Caco-2 (cell line): Measurements from ENCODE around the gene MSH4. TPM values are rescaled to one million over a fixed set of nuclear protein-coding genes. Genes with fewer than 3 reads are reported as not detected.

ENCODE experiments used
- BruUV-seq: library from RNA; stranded (reverse); fragments of 400-500 nt; replicated peaks from 2 replicates; lab custom pipeline; 2021; lab: Mats Ljungman, UMichigan
- CTCF ChIA-PET: fragments of 300-600 bp; sonication (Branson Sonifier 250); formaldehyde crosslinking; loops from one replicate; lab custom pipeline; 2022; ENCODE audit warnings: antibody characterized with exemption; lab: Charles Lee
- POLR2A ChIA-PET: fragments of 300-600 bp; sonication (Branson Sonifier 250); formaldehyde crosslinking; loops from one replicate; lab custom pipeline; 2022; ENCODE audit warnings: antibody characterized with exemption; lab: Charles Lee
- DNase-seq, 2 experiments: peaks; one replicate each; pipeline versions ENCODE4 v3.0.0 to v3.0.0-alpha.2; 2020 to 2022
- H3K27me3 ChIP-seq: replicated peaks from 2 replicates; pipeline ENCODE4 v1.6.0; 2011; ENCODE audit warnings: low read length; ENCODE audit not compliant: control insufficient read depth, insufficient read depth
- H3K36me3 ChIP-seq: 2 replicates; pipeline ENCODE4 v1.5.1; 2011; ENCODE audit warnings: low read length; ENCODE audit not compliant: control insufficient read depth, insufficient read depth
- H3K4me1 ChIP-seq: fragments of 250-450 bp; sonication (Bioruptor Pico); 2 replicates; pipeline ENCODE4 v1.5.1; 2020; ENCODE audit warnings: mild to moderate bottlenecking
- H3K4me3 ChIP-seq: 2 replicates; pipeline ENCODE4 v1.5.1; 2011; ENCODE audit warnings: low read depth, mild to moderate bottlenecking, control low read depth, low read length
- H3K9me3 ChIP-seq: fragments of 250-450 bp; sonication (Bioruptor Pico); 2 replicates; pipeline ENCODE4 v1.5.1; 2020; ENCODE audit warnings: mild to moderate bottlenecking, moderate library complexity
- H3K27ac Mint-ChIP-seq: one replicate; pipeline ENCODE4 v1.8.0; 2022; ENCODE audit warnings: mixed read lengths; ENCODE audit not compliant: unreplicated experiment
- H3K27me3 Mint-ChIP-seq: one replicate; pipeline ENCODE4 v1.8.0; 2022; ENCODE audit warnings: mixed read lengths; ENCODE audit not compliant: insufficient read depth, unreplicated experiment
- H3K36me3 Mint-ChIP-seq: one replicate; pipeline ENCODE4 v1.8.0; 2022; ENCODE audit warnings: mild to moderate bottlenecking, mixed read lengths; ENCODE audit not compliant: insufficient read depth, unreplicated experiment
- H3K4me1 Mint-ChIP-seq: one replicate; pipeline ENCODE4 v1.8.0; 2022; ENCODE audit warnings: low read depth, mixed read lengths; ENCODE audit not compliant: unreplicated experiment
- H3K4me3 Mint-ChIP-seq: one replicate; pipeline ENCODE4 v1.8.0; 2022; ENCODE audit warnings: mild to moderate bottlenecking, moderate library complexity, mixed read lengths; ENCODE audit not compliant: unreplicated experiment
- H3K9me3 Mint-ChIP-seq: one replicate; pipeline ENCODE4 v1.8.0; 2022; ENCODE audit warnings: mixed read lengths; ENCODE audit not compliant: unreplicated experiment
- CTCF ChIP-seq, 2 experiments: fragments of 200-600 bp in 1 of 2; IDR thresholded peaks; 1 replicate in 1 of 2; 2 replicates in 1 of 2; pipeline versions ENCODE4 v1.5.1 to v1.8.0; 2011 to 2022; ENCODE audit warnings: antibody characterized with exemption in 1 of 2, control low read depth in 1 of 2, inconsistent platforms in 1 of 2, low read depth in 1 of 2, low read length in 1 of 2, mild to moderate bottlenecking in 1 of 2, moderate library complexity in 1 of 2; ENCODE audit not compliant: insufficient read depth in 1 of 2, severe bottlenecking in 1 of 2, unreplicated experiment in 1 of 2
- intact Hi-C: fragments of 100-400 bp; cut with micrococcal nuclease; formaldehyde crosslinking; loops from one replicate; pipeline ENCODE4 v1.10.0; 2022; ENCODE audit not compliant: unreplicated experiment
- total RNA-seq: library from RNA; stranded (reverse); gene quantifications from 2 replicates; pipeline ENCODE4 v1.2.3, GENCODE V29; 2022

The MSH4 gene
- total RNA-seq, 1 experiment from 2014 or later, result 0.34 TPM

GRCh38 chr1:75838079-75838478, 41.4 kb downstream of the MSH4 start:
- no peaks in the 10 kb centered on the region for H3K27me3 Mint-ChIP-seq
- H3K9me3 Mint-ChIP-seq, result no peaks in the 10 kb centered on the region
- H3K27me3 ChIP-seq, result no peaks in the 10 kb centered on the region
- no peak overlapping the region for H3K4me3 ChIP-seq
- H3K4me1 Mint-ChIP-seq, result peaks cover 11% of the 10 kb centered on the region
- POLR2A ChIA-PET, result no interaction called here
- CTCF ChIA-PET, result no interaction called here
- H3K9me3 ChIP-seq, result no peaks in the 10 kb centered on the region
- intact Hi-C loops, result no loop called here
- BruUV-seq, result no TSS peak
- no peak for DNase-seq
- peaks cover 5% of the 10 kb centered on the region; the same call in 1 of the 2 replicates for H3K4me1 ChIP-seq
- H3K27ac Mint-ChIP-seq, result no peak overlapping the region
- H3K36me3 Mint-ChIP-seq, result no peaks in the 10 kb centered on the region
- H3K4me3 Mint-ChIP-seq, result no peak overlapping the region
- no peaks in the 10 kb centered on the region for H3K36me3 ChIP-seq
- TF ChIP-seq CTCF (IDR thresholded peaks at IDR 0.05; ENCODE audit: insufficient read depth in 1 of 2, low read depth in 1 of 2, low read length in 1 of 2, severe bottlenecking in 1 of 2, unreplicated experiment in 1 of 2), result no peak

DNA sequence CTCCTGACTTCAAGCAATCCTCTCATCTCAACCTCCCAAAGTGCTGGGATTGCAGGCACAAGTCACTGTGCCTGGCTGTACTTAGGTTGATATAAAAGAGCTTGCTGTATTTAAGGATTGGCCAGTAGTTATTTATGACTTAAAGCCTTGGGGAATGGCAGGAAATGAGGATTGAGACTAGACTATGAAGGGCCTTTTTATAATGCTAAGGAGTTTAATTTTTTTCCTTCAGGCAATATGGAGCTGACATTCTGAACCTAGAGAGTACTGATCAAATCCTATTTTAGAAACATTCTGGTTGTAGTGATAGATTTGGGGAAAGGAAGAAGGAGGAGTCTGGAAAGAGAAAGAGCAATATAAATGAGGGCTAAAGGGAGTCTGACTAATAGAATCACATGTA, 44.7 kb downstream of the MSH4 start:
- peaks cover 11% of the 10 kb centered on the region for H3K4me1 Mint-ChIP-seq
- Histone ChIP-seq H3K4me1 (peaks cover 9% of the 10 kb centered on the region; the same call in 1 of the 2 replicates), H3K36me3 (no peaks in the 10 kb centered on the region), H3K27me3 (no peaks in the 10 kb centered on the region), H3K4me3 (no peak overlapping the region), H3K9me3 (no peaks in the 10 kb centered on the region)
- H3K27me3 Mint-ChIP-seq, result no peaks in the 10 kb centered on the region
- no TSS peak for BruUV-seq
- intact Hi-C loops, result loop anchor here (5.0 kb wide), 1 partner anchor 54 kb away; the partner anchor contains the start of gene RABGGTB
- no peaks in the 10 kb centered on the region for H3K9me3 Mint-ChIP-seq
- H3K36me3 Mint-ChIP-seq, result peaks cover 2% of the 10 kb centered on the region
- H3K4me3 Mint-ChIP-seq, result no peak overlapping the region
- no peak for TF ChIP-seq CTCF (IDR thresholded peaks at IDR 0.05; ENCODE audit: insufficient read depth in 1 of 2, low read depth in 1 of 2, low read length in 1 of 2, severe bottlenecking in 1 of 2, unreplicated experiment in 1 of 2)
- DNase-seq, result no peak
- ChIA-PET CTCF (no interaction called here), POLR2A (no interaction called here)
- H3K27ac Mint-ChIP-seq, result no peak overlapping the region

- intact Hi-C loops, result no loop called here
- ChIA-PET CTCF (no interaction called here), POLR2A (no interaction called here)
- Histone ChIP-seq H3K27me3 (no peaks in the 10 kb centered on the region), H3K4me1 (peaks cover 9% of the 10 kb centered on the region; the same call in 1 of the 2 replicates), H3K36me3 (no peaks in the 10 kb centered on the region), H3K4me3 (no peak overlapping the region), H3K9me3 (no peaks in the 10 kb centered on the region)
- H3K27me3 Mint-ChIP-seq, result no peaks in the 10 kb centered on the region
- no peak for TF ChIP-seq CTCF (IDR thresholded peaks at IDR 0.05; ENCODE audit: insufficient read depth in 1 of 2, low read depth in 1 of 2, low read length in 1 of 2, severe bottlenecking in 1 of 2, unreplicated experiment in 1 of 2)
- H3K27ac Mint-ChIP-seq, result no peak overlapping the region
- H3K4me3 Mint-ChIP-seq, result no peak overlapping the region
- H3K36me3 Mint-ChIP-seq, result peaks cover 4% of the 10 kb centered on the region
- no peaks in the 10 kb centered on the region for H3K9me3 Mint-ChIP-seq
- no TSS peak for BruUV-seq
- peaks cover 11% of the 10 kb centered on the region for H3K4me1 Mint-ChIP-seq
- no peak for DNase-seq
Observed at GRCh38 chr1:75845576-75845975, 48.9 kb downstream of the MSH4 start.
